PC-9 (cell line): ENCODE measurements around the gene PHLDB2.

ENCODE experiments used
- EZH2 ChIP-seq: fragments of 200-600 bp; sonication (generic); IDR thresholded peaks from 2 replicates; pipeline ENCODE4 v1.8.0; 2017; ENCODE audit warnings: antibody characterized with exemption, low read depth
- TF ChIP-seq, protein P1 (sequence below): fragments of 200-600 bp; sonication (generic); conservative IDR thresholded peaks from 2 replicates; pipeline ENCODE4 v1.6.1; 2017; ENCODE audit warnings: mixed run types, antibody characterized with exemption, mild to moderate bottlenecking, moderate library complexity

DNA sequence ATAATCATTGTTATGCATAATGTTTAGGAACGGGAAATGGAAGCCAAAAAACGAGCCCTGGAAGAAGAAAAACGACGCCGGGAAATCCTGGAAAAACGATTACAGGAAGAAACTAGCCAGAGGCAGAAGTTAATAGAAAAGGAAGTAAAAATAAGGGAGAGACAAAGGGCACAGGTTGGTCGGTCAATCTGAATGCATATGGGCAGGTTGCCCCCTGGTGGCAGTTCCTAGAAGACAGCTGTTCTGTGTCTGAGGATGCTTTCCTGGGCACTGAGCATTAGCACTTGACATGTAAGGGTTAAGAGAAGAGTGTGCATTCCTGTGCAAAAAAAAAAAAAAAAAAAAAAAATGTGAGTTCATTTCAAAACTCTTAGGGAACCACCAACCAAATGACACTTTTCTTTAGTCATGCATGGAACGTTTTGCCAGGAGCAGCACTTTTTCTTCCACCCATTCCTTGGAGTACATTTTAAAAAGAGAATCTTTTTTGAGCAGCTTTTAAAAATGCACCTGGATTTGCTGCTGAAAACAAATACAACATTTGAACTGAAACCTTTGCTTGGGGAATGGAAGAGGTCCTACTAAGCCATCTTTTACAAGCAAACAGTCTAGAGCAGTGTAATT, 108.7 kb downstream of the PHLDB2 start:
- TF ChIP-seq, protein P1, sequence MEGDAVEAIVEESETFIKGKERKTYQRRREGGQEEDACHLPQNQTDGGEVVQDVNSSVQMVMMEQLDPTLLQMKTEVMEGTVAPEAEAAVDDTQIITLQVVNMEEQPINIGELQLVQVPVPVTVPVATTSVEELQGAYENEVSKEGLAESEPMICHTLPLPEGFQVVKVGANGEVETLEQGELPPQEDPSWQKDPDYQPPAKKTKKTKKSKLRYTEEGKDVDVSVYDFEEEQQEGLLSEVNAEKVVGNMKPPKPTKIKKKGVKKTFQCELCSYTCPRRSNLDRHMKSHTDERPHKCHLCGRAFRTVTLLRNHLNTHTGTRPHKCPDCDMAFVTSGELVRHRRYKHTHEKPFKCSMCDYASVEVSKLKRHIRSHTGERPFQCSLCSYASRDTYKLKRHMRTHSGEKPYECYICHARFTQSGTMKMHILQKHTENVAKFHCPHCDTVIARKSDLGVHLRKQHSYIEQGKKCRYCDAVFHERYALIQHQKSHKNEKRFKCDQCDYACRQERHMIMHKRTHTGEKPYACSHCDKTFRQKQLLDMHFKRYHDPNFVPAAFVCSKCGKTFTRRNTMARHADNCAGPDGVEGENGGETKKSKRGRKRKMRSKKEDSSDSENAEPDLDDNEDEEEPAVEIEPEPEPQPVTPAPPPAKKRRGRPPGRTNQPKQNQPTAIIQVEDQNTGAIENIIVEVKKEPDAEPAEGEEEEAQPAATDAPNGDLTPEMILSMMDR = peak; percentile 99
- TF ChIP-seq EZH2 = no peak
